ENCODE results near the gene CUL9. TPM values are rescaled to one million over a fixed set of nuclear protein-coding genes. Genes with fewer than 3 reads are reported as not detected.
A peak's percentile ranks its signal among the peaks of the same experiment; 100 is the strongest.

The CUL9 gene
- total RNA-seq, 2 experiments from 2014 or later, result 34.0 to 35.1 TPM

- DNase-seq (no peak), ATAC-seq (no peak)
- no peaks in the 10 kb centered on the region for H3K36me3 Mint-ChIP-seq (ENCODE audit: low read depth)
- intact Hi-C loops (cut with DNase I, micrococcal nuclease), result loop anchor here in 1 of 2 experiments (5.0 kb wide), 1 partner anchor 76 kb away; the partner anchor contains the start of gene SRF
- ChIA-PET CTCF (interaction anchor here (0.6 to 1.9 kb wide), 2 partner anchors 19 to 269 kb away, joined by 3 to 8 read pairs; partner anchors contain the start of gene DNPH1), POLR2A (no interaction called here)
- peak overlapping the region; percentile 68 for H3K4me3 Mint-ChIP-seq
- peak overlapping the region; percentile 62 for H3K27ac Mint-ChIP-seq
- H3K9me3 Mint-ChIP-seq (ENCODE audit: low read depth), result no peaks in the 10 kb centered on the region
- H3K27me3 Mint-ChIP-seq, result peaks cover 18% of the 10 kb centered on the region
- H3K4me1 Mint-ChIP-seq, result peaks cover 25% of the 10 kb centered on the region
Observed at GRCh38 chr6:43248101-43248500, 66.1 kb downstream of the CUL9 start.

- ATAC-seq (no peak), DNase-seq (no peak)
- H3K4me1 Mint-ChIP-seq, result peaks cover 25% of the 10 kb centered on the region
- ChIA-PET CTCF (interaction anchor here (0.5 to 0.7 kb wide), 2 partner anchors 14 to 257 kb away, joined by 3 to 4 read pairs; no protein-coding TSS in a partner anchor), POLR2A (no interaction called here)
- intact Hi-C loops (cut with DNase I, micrococcal nuclease), result loop anchor here in 1 of 2 experiments (5.0 kb wide), 1 partner anchor 76 kb away; the partner anchor contains the start of gene SRF
- H3K27ac Mint-ChIP-seq, result no peak overlapping the region
- H3K27me3 Mint-ChIP-seq, result peaks cover 18% of the 10 kb centered on the region
- H3K9me3 Mint-ChIP-seq (ENCODE audit: low read depth), result no peaks in the 10 kb centered on the region
- no peak overlapping the region for H3K4me3 Mint-ChIP-seq
- H3K36me3 Mint-ChIP-seq (ENCODE audit: low read depth), result no peaks in the 10 kb centered on the region
Observed at GRCh38 chr6:43248791-43249190, 66.8 kb downstream of the CUL9 start.

GRCh38 chr6:43250992-43251373 is 69.0 kb downstream of the CUL9 start:
- intact Hi-C loops (cut with DNase I, micrococcal nuclease), result no loop called here
- no peaks in the 10 kb centered on the region for H3K9me3 Mint-ChIP-seq (ENCODE audit: low read depth)
- peak; percentile 53 for DNase-seq
- no peak for ATAC-seq
- H3K27me3 Mint-ChIP-seq, result peaks cover 18% of the 10 kb centered on the region
- peaks cover 32% of the 10 kb centered on the region for H3K4me1 Mint-ChIP-seq
- no peaks in the 10 kb centered on the region for H3K36me3 Mint-ChIP-seq (ENCODE audit: low read depth)
- ChIA-PET POLR2A (no interaction called here), CTCF (interaction anchor here (0.7 to 1.3 kb wide), 3 partner anchors 16 to 22 kb away, joined by 3 read pairs; partner anchors contain the start of gene DNPH1)
- no peak overlapping the region for H3K27ac Mint-ChIP-seq
- H3K4me3 Mint-ChIP-seq, result no peak overlapping the region

DNA sequence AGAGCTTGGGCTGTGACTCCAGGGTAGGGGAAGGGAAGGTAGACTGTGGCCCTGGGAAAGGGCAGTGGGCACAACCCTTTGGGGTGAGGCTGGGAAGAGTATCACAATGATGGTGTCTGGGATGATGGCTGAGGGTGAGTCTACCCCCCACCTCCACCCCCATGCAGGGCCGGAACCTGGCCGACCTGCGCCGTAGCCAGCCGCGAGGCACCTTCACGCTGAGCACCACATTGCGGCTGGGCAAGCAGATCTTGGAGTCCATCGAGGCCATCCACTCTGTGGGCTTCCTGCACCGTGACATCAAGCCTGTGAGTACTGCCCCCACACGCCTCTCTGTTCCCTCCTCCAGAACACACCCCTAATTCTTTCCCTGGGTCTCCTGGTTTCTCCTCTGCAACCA is 71.4 kb downstream of the CUL9 start:
- CTCF ChIA-PET, result interaction anchor here (0.7 to 1.7 kb wide), 6 partner anchors 11 to 1000 kb away, joined by 3 to 6 read pairs (median 4); partner anchors contain the start of gene DNPH1
- no peaks in the 10 kb centered on the region for H3K9me3 Mint-ChIP-seq (ENCODE audit: low read depth)
- no peak overlapping the region for H3K4me3 Mint-ChIP-seq
- intact Hi-C loops (cut with DNase I, micrococcal nuclease), result no loop called here
- ATAC-seq (no peak), DNase-seq (no peak)
- POLR2A ChIA-PET, result interaction anchor here (0.7 kb wide), 1 partner anchor 506 kb away, joined by 3 read pairs; no protein-coding TSS in a partner anchor
- no peak overlapping the region for H3K27ac Mint-ChIP-seq
- peaks cover 18% of the 10 kb centered on the region for H3K27me3 Mint-ChIP-seq
- H3K36me3 Mint-ChIP-seq (ENCODE audit: low read depth), result no peaks in the 10 kb centered on the region
- peaks cover 22% of the 10 kb centered on the region for H3K4me1 Mint-ChIP-seq

- DNase-seq, result peak; percentile 65
- no peak overlapping the region for H3K27ac Mint-ChIP-seq
- intact Hi-C loops (cut with DNase I, micrococcal nuclease), result no loop called here
Observed at GRCh38 chr6:43254138-43254817, 72.3 kb downstream of the CUL9 start.

DNA sequence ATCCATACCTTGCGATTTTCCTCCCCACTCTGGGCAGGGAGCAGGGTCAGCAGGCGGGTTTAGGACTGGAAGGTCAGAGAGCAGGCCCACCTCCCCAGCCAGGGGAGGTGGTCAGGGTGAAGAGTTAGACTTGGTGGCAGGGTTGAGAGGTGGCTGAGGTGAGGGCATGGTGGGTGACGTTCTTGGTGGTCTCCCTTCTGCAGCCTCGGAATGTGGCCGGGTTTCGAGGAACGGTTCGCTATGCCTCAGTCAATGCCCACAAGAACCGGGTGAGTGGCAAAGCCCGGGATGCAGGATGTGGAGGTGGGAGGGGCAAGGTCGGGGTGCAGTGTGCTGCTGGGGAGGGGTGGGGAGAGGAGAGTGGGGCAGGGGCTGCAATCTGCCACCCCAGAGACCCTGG is 72.8 kb downstream of the CUL9 start:
- H3K4me1 Mint-ChIP-seq, result peaks cover 22% of the 10 kb centered on the region
- DNase-seq (no peak), ATAC-seq (no peak)
- no peak overlapping the region for H3K4me3 Mint-ChIP-seq
- no peak overlapping the region for H3K27ac Mint-ChIP-seq
- H3K27me3 Mint-ChIP-seq, result peaks cover 18% of the 10 kb centered on the region
- intact Hi-C loops (cut with DNase I, micrococcal nuclease), result no loop called here
- ChIA-PET POLR2A (no interaction called here), CTCF (interaction anchor here (0.6 to 1.5 kb wide), 2 partner anchors 25 to 185 kb away, joined by 3 to 5 read pairs; partner anchors contain the start of gene DNPH1)
- H3K9me3 Mint-ChIP-seq (ENCODE audit: low read depth), result no peaks in the 10 kb centered on the region
- no peaks in the 10 kb centered on the region for H3K36me3 Mint-ChIP-seq (ENCODE audit: low read depth)

More at GRCh38 chr6:43254138-43254817, 72.3 kb downstream of the CUL9 start:
- POLR2A ChIA-PET, result interaction anchor here (0.7 kb wide), 1 partner anchor 507 kb away, joined by 3 read pairs; no protein-coding TSS in a partner anchor
- peak; percentile 87 for ATAC-seq
- Mint-ChIP-seq H3K36me3 (ENCODE audit: low read depth) (no peaks in the 10 kb centered on the region), H3K4me3 (no peak overlapping the region), H3K9me3 (ENCODE audit: low read depth) (no peaks in the 10 kb centered on the region), H3K27me3 (peaks cover 18% of the 10 kb centered on the region), H3K4me1 (peaks cover 22% of the 10 kb centered on the region)
- CTCF ChIA-PET, result interaction anchor here (0.6 to 1.7 kb wide), 3 partner anchors 12 to 186 kb away, joined by 3 to 4 read pairs (median 3); no protein-coding TSS in a partner anchor

GRCh38 chr6:43255408-43256054 is 73.5 kb downstream of the CUL9 start:
- no peak for DNase-seq
- Mint-ChIP-seq H3K4me1 (peaks cover 22% of the 10 kb centered on the region), H3K27ac (no peak overlapping the region), H3K27me3 (peaks cover 18% of the 10 kb centered on the region), H3K9me3 (ENCODE audit: low read depth) (no peaks in the 10 kb centered on the region), H3K36me3 (ENCODE audit: low read depth) (no peaks in the 10 kb centered on the region), H3K4me3 (no peak overlapping the region)
- no peak for ATAC-seq
- intact Hi-C loops (cut with DNase I, micrococcal nuclease), result no loop called here
- POLR2A ChIA-PET, result interaction anchor here (0.7 kb wide), 1 partner anchor 223 kb away, joined by 3 read pairs; no protein-coding TSS in a partner anchor
- CTCF ChIA-PET, result interaction anchor here (1.5 kb wide), 1 partner anchor 26 kb away, joined by 5 read pairs; the partner anchor contains the start of gene DNPH1

DNA sequence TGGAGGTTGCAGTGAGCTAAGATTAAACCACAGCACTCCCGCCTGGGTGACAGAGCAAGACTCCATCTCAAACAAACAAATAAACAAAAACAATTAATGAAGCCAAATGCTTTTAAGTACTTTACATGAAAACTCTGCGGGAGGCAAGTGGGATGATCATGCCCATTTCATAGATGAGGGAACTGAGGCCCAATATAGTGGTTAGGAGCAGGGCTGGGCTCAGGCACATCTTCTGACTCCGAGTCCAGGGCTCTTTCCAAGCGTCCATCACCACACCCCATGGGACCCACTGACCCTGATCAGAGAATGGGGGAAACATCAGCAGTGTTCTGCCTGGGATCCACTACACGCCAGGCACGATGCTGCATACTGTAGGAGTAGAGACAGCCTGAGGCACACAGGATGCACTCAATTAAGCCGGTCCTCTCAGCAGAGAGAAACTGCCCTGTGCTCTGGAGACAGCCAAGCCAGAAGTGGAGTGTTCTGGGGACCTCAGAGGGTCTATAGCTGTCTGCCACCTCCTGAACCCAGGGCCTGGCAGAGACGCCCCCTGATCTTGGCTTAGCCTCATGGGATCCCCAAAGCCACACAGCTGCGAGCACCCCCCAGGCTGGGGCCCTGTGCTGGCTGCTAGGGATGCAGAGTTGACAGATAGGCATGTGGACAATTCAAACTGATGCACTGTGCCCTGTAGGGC is 74.8 kb downstream of the CUL9 start:
- Mint-ChIP-seq H3K4me1 (peaks cover 13% of the 10 kb centered on the region), H3K27me3 (peaks cover 6% of the 10 kb centered on the region), H3K36me3 (ENCODE audit: low read depth) (no peaks in the 10 kb centered on the region), H3K9me3 (ENCODE audit: low read depth) (no peaks in the 10 kb centered on the region), H3K4me3 (no peak overlapping the region), H3K27ac (no peak overlapping the region)
- ChIA-PET CTCF (interaction anchor here (0.9 to 1.5 kb wide), 2 partner anchors 27 to 57 kb away, joined by 3 to 5 read pairs; partner anchors contain the start of gene DNPH1), POLR2A (no interaction called here)
- ATAC-seq (no peak), DNase-seq (no peak)
- intact Hi-C loops (cut with DNase I, micrococcal nuclease), result no loop called here

GRCh38 chr6:43257367-43258145 is 75.6 kb downstream of the CUL9 start:
- Mint-ChIP-seq H3K4me3 (no peak overlapping the region), H3K27me3 (peaks cover 4% of the 10 kb centered on the region), H3K9me3 (ENCODE audit: low read depth) (no peaks in the 10 kb centered on the region), H3K27ac (no peak overlapping the region), H3K4me1 (peaks cover 13% of the 10 kb centered on the region), H3K36me3 (ENCODE audit: low read depth) (no peaks in the 10 kb centered on the region)
- peak; percentile 24 for ATAC-seq
- POLR2A ChIA-PET, result no interaction called here
- intact Hi-C loops (cut with DNase I, micrococcal nuclease), result no loop called here
- peak; percentile 39 for DNase-seq
- CTCF ChIA-PET, result interaction anchor here (0.6 kb wide), 1 partner anchor 11 kb away, joined by 3 read pairs; no protein-coding TSS in a partner anchor

DNA sequence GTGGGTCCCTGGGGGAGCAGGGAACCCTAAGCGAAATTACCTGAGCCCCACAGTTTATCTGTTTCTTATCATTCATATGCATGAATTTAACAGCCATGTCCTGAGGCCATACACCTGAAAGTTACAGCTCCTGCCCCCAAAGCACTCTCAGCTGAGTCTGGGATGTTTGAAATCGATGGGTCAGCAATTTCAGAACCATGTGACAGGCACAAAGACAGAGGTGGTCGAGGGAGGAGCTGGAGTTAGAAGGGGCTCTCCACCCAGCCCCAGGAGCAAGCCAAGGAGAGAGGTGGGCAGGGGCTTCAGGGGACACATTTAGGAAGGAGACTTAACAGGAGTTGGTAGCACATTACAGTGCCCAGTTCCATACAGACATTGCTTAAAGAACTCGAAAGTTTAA is 76.2 kb downstream of the CUL9 start:
- DNase-seq (no peak), ATAC-seq (no peak)
- H3K36me3 Mint-ChIP-seq (ENCODE audit: low read depth), result no peaks in the 10 kb centered on the region
- no peak overlapping the region for H3K4me3 Mint-ChIP-seq
- CTCF ChIA-PET, result interaction anchor here (0.6 kb wide), 2 partner anchors 11 to 140 kb away, joined by 3 read pairs; no protein-coding TSS in a partner anchor
- no peaks in the 10 kb centered on the region for H3K9me3 Mint-ChIP-seq (ENCODE audit: low read depth)
- POLR2A ChIA-PET, result no interaction called here
- intact Hi-C loops (cut with DNase I, micrococcal nuclease), result no loop called here
- H3K27me3 Mint-ChIP-seq, result no peaks in the 10 kb centered on the region
- H3K4me1 Mint-ChIP-seq, result peaks cover 13% of the 10 kb centered on the region
- H3K27ac Mint-ChIP-seq, result no peak overlapping the region
